ENCODE measurements around the gene FGF3. TPM values are rescaled to one million over a fixed set of nuclear protein-coding genes. Genes with fewer than 3 reads are reported as not detected.

The FGF3 gene
- polyA plus RNA-seq, 3 donors: not detected

- H3K79me2 ChIP-seq (ENCODE audit: insufficient read depth, low read length): no peaks in the 10 kb centered on the region
- no peaks in the 10 kb centered on the region for H3K36me3 ChIP-seq (replicated peaks in 1 of 2; ENCODE audit: control insufficient read depth in 1 of 2, insufficient read depth in 2 of 2, low read length in 2 of 2)
- peaks cover 0 to 5% of the 10 kb centered on the region in 2 donors for H3K9me3 ChIP-seq (replicated peaks in 1 of 2; ENCODE audit: control insufficient read depth in 1 of 2, insufficient read depth in 1 of 2, low read length in 2 of 2)
- H3K9ac ChIP-seq (ENCODE audit: insufficient read depth, low read length, poor library complexity, severe bottlenecking): no peak overlapping the region
- intact Hi-C loops (cut with micrococcal nuclease): no loop called here
- peaks cover 5 to 9% (median 7%) of the 10 kb centered on the region in 7 donors for H3K9me3 Mint-ChIP-seq
- no peaks in the 10 kb centered on the region for H3K36me3 Mint-ChIP-seq
- no peaks in the 10 kb centered on the region for H3K4me1 ChIP-seq (ENCODE audit: control insufficient read depth in 1 of 2, insufficient read depth in 2 of 2, low read length in 2 of 2)
- no peak for TF ChIP-seq CTCF (IDR thresholded peaks at IDR 0.05)
- DNase-seq: no peak
- H3K4me3 ChIP-seq (replicated peaks in 1 of 3; ENCODE audit: low read depth in 2 of 3, low read length in 3 of 3): no peak overlapping the region
- no peaks in the 10 kb centered on the region for H4K20me1 ChIP-seq (ENCODE audit: insufficient read depth, low read length)
- H3K27ac ChIP-seq (ENCODE audit: low read depth in 1 of 2, low read length in 2 of 2): no peak overlapping the region
- H3K27me3 Mint-ChIP-seq (ENCODE audit: low read depth in 3 of 3): peaks cover 0 to 8% (median 4%) of the 10 kb centered on the region in 3 donors
- WGBS (ENCODE audit: insufficient coverage): 95% methylated on average over 6 of the region's 6 CpGs
- H3K27me3 ChIP-seq (ENCODE audit: control insufficient read depth in 2 of 2, insufficient read depth in 2 of 2, low read length in 2 of 2): no peaks in the 10 kb centered on the region
- H3K4me3 Mint-ChIP-seq: no peak overlapping the region
- H3K27ac Mint-ChIP-seq: no peak overlapping the region
- H2AFZ ChIP-seq (ENCODE audit: insufficient read depth, low read depth, low read length, poor library complexity, severe bottlenecking): no peak overlapping the region
- no peaks in the 10 kb centered on the region for H3K4me1 Mint-ChIP-seq
- no peak overlapping the region for H3K4me2 ChIP-seq (replicated peaks; ENCODE audit: extremely low read depth, low read length, poor library complexity, severe bottlenecking)
These were observed 25.2 kb upstream of the FGF3 start for GRCh38 chr11:69844396-69844795.

GRCh38 chr11:69843529-69843921 lies 24.3 kb upstream of the FGF3 start:
- Mint-ChIP-seq H3K9me3 (peaks cover 5 to 8% (median 6%) of the 10 kb centered on the region in 7 donors), H3K36me3 (no peaks in the 10 kb centered on the region), H3K4me3 (no peak overlapping the region), H3K27ac (no peak overlapping the region), H3K27me3 (ENCODE audit: low read depth in 3 of 3) (peaks cover 0 to 9% (median 4%) of the 10 kb centered on the region in 3 donors), H3K4me1 (no peaks in the 10 kb centered on the region)
- Histone ChIP-seq H3K9ac (ENCODE audit: insufficient read depth, low read length, poor library complexity, severe bottlenecking) (no peak overlapping the region), H3K4me3 (replicated peaks in 1 of 3; ENCODE audit: low read depth in 2 of 3, low read length in 3 of 3) (no peak overlapping the region), H4K20me1 (ENCODE audit: insufficient read depth, low read length) (no peaks in the 10 kb centered on the region), H3K27me3 (ENCODE audit: control insufficient read depth in 2 of 2, insufficient read depth in 2 of 2, low read length in 2 of 2) (no peaks in the 10 kb centered on the region), H3K9me3 (replicated peaks in 1 of 2; ENCODE audit: control insufficient read depth in 1 of 2, insufficient read depth in 1 of 2, low read length in 2 of 2) (peaks cover 0 to 5% of the 10 kb centered on the region in 2 donors), H3K79me2 (ENCODE audit: insufficient read depth, low read length) (no peaks in the 10 kb centered on the region), H3K4me1 (ENCODE audit: control insufficient read depth in 1 of 2, insufficient read depth in 2 of 2, low read length in 2 of 2) (no peaks in the 10 kb centered on the region), H3K27ac (ENCODE audit: low read depth in 1 of 2, low read length in 2 of 2) (no peak overlapping the region), H2AFZ (ENCODE audit: insufficient read depth, low read depth, low read length, poor library complexity, severe bottlenecking) (no peak overlapping the region), H3K36me3 (replicated peaks in 1 of 2; ENCODE audit: control insufficient read depth in 1 of 2, insufficient read depth in 2 of 2, low read length in 2 of 2) (no peaks in the 10 kb centered on the region), H3K4me2 (replicated peaks; ENCODE audit: extremely low read depth, low read length, poor library complexity, severe bottlenecking) (no peak overlapping the region)
- TF ChIP-seq CTCF (IDR thresholded peaks at IDR 0.05): no peak
- DNase-seq: no peak
- intact Hi-C loops (cut with micrococcal nuclease): no loop called here
- 33% methylated on average over 1 of the region's 1 CpG for WGBS (ENCODE audit: insufficient coverage)
